NCI-H526 (cell line): ENCODE results near the gene FAM3A.

Experiments
- DNase-seq, 2 experiments: peaks; one replicate each; lab custom pipeline; 2025; lab: John Stamatoyannopoulos, UW

The FAM3A gene

DNA sequence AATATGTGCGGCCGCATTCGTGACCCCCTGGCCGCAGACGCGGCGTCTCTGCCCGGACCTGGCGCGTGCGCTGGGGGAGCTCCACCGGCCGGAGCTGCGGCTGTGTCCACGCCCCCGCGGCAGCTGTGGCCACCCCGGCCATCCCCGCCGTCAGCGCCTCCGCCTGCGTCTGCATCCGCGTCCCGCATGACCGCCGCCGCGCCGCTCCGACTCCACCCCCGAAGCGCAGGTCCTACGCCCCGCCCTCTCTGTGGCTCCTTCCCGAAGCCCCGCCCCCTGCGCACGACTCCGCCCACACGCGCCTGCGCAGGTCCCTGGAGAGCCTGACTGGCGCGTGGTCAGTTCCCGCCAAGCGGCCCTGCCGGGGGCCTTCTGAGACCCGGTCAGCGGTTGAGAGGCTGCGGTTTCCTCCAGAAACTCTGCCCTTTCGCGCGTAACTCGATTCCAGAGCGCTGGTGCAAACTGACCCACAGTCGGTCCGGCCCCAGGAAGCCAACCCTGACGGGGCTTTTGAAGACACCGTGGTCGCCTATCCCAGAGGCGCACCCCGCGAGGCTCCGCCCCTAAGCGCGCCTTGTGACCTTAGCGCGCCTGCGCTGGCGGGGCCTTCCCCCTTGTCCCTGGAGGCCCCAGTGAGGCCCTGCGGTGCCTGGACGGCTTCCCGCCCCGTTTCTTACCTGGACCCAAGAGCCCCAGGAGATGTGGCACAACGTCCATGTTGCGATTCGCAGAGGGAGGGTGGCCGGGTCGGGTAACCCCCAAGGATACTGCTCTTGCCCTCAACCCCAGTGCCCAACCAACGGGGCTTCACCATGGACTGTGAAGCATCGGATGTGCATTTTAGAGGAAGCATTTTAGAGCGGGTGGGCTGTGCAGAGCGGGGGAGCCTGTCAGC lies 37.1 kb downstream of the FAM3A start, which contains the start of gene LAGE3:
LAGE3 (minus strand) TSS at position 554 of the 895 bp plus-strand sequence; CDS start at position 188, 366 bp downstream.
- peak; percentile 89 to 98 for DNase-seq

- peak in 1 of 2 experiments; percentile 61 for DNase-seq
These were observed 38.0 kb downstream of the FAM3A start for GRCh38 chrX:154477891-154478477.

DNA sequence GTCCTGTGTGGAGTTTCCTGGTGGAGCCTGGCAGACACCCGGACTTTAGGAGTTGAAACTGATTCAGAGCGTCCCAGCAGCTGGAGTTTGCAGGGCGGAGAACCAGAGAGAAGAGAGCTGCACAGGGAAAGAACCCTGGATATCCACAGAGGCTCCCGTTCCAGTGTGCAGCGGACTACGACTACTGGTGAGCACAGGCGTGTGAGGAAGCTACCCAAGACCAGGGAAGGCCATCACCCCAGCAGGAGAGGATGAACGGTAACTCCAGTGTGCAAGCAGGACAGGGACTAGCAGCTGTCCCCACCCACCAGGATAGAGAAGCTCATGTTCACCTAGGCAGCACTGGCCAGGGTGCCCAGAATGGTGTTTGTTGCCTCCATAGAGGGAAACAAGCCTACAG lies 39.2 kb downstream of the FAM3A start:
- DNase-seq, result peak; percentile 7 to 57

GRCh38 chrX:154473683-154474082 lies 42.3 kb downstream of the FAM3A start:
- DNase-seq, result no peak

- DNase-seq, result no peak
These were observed 43.1 kb downstream of the FAM3A start for GRCh38 chrX:154472685-154473632.

GRCh38 chrX:154471839-154472684 lies 44.0 kb downstream of the FAM3A start:
- no peak for DNase-seq

DNA sequence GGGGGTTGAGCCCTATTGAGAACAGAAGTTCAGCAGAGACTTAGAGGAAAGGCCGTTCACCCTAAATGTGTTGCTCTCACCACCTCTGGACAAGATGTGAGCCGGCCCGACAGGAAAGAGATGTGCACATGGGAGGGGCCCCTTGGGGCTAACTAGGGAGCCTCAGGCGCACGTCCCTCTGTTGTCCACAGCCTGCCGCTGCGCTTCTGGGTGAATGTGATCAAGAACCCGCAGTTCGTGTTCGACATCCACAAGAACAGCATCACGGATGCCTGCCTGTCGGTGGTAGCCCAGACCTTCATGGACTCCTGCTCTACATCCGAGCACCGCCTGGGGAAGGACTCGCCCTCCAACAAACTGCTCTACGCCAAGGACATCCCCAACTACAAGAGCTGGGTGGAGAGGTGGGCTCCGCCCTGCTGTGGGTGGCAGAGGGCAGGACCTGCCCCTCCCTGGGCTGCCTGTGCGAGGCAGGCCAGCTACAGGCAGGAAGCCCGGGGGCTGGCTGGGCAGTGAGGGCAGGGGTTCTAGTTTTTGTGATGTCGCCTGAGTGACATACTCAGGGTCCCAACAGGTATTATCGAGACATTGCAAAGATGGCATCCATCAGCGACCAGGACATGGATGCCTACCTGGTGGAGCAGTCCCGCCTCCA lies 45.0 kb downstream of the FAM3A start:
- no peak for DNase-seq

GRCh38 chrX:154470434-154470833 lies 45.6 kb downstream of the FAM3A start:
- no peak for DNase-seq

DNA sequence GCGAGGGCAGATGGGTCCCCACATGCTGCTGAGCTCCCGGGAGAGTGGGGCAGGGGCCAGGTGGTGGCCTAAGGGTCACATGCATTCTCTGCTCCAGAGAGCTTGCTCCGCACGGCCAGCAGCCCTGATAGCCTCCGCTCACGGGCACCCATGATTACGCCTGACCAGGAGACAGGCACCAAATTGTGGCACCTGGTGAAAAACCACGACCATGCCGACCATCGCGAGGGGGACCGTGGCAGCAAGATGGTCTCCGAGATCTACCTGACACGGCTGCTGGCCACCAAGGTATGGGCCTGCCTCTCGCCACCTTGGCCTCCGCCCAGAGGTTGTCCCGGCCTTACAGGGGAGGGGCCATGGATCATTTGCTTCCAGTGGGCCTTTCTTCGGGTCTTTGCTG lies 46.2 kb downstream of the FAM3A start:
- no peak for DNase-seq

DNA sequence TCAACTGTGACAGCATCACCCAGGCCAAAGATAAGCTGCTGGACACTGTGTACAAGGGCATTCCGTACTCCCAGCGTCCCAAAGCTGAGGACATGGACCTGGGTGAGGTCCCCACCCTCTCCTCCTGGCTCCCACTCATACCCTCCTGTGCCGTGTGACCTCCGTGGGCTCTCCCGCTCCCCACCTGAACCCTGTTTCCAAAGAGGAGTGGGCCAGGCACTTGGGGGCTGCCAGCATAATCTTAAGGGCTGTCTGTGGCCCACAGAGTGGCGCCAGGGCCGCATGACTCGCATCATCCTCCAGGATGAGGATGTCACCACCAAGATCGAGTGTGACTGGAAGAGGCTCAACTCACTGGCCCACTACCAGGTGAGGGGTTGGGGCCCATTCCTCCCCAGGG lies 46.9 kb downstream of the FAM3A start:
- no peak for DNase-seq

GRCh38 chrX:154468217-154468616 lies 47.8 kb downstream of the FAM3A start:
- no peak for DNase-seq

DNA sequence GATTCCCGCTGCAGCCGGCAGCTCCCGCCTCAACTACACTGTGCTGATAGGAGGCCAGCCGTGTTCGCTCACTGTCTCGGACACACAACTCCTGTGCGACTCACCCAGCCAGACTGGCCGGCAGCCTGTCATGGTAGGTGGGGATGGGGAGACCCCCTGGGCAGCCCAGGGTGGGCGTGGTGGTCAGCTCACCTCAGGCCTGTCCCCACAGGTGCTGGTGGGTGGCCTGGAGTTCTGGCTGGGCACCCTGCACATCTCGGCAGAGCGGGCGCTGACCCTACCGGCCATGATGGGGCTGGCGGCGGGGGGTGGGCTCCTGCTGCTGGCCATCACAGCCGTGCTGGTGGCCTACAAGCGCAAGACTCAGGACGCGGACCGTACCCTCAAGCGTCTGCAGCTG lies 48.5 kb downstream of the FAM3A start:
- no peak for DNase-seq

DNA sequence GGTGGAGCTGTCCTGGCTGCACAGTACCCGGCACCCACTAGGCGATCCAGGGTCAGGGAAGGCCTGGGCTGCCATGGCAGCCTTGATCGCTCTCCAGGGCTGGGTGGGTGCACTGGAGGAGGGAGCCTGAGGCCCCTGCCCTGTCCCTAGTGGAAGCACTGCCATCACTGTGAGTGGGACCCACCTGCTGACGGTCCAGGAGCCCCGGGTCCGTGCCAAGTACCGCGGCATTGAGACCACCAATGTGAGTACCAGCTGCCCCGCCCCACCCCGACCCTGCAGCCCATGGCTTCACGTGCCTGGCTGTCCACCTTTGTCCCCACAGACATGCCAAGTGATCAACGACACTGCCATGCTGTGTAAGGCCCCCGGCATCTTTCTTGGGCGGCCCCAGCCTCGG lies 49.1 kb downstream of the FAM3A start:
- DNase-seq, result no peak

GRCh38 chrX:154466036-154466435 lies 50.0 kb downstream of the FAM3A start:
- DNase-seq, result no peak

GRCh38 chrX:154465601-154466000 lies 50.4 kb downstream of the FAM3A start:
- no peak for DNase-seq

- DNase-seq, result no peak
These were observed 51.1 kb downstream of the FAM3A start for GRCh38 chrX:154464806-154465365.

GRCh38 chrX:154463611-154464220 lies 52.3 kb downstream of the FAM3A start:
- no peak for DNase-seq

- no peak for DNase-seq
These were observed 53.6 kb downstream of the FAM3A start for GRCh38 chrX:154462396-154462795.

DNA sequence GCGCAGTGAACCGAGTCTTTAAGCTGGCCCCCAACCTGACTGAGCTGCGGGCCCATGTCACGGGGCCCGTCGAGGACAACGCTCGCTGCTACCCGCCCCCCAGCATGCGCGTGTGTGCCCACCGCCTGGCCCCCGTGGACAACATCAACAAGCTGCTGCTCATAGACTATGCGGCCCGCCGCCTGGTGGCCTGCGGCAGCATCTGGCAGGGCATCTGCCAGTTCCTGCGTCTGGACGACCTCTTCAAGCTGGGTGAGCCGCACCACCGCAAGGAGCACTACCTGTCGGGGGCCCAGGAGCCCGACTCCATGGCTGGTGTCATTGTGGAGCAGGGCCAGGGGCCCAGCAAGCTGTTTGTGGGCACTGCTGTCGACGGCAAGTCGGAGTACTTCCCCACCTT lies 55.7 kb downstream of the FAM3A start:
- peak in 1 of 2 experiments; percentile 26 for DNase-seq

DNA sequence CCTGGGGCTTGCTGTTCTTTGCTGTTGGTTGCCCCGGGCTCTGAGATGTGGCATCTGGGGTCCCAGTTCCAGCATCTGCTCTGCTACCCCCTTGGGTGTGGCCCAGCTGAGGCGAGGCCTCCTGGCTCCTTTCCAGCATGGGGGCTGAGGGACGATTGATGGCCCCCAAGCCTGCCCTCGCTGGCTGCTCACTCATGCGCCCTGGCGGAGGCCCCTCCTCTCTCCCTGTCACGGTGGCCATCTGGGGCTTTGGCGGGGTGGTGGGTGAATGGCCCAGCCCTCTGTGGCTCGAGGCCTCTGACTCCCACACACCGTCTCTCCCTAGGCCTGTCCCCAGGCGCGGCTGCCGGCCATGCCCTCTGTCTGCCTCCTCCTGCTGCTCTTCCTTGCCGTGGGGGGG lies 56.2 kb downstream of the FAM3A start:
- DNase-seq, result peak in 1 of 2 experiments; percentile 49
